ENCODE results near the gene SP4. TPM values are rescaled to one million over a fixed set of nuclear protein-coding genes. Genes with fewer than 3 reads are reported as not detected.
A peak's percentile ranks its signal among the peaks of the same experiment; 100 is the strongest.

Gene SP4
- polyA plus RNA-seq, 4 donors: 13.5 to 19.2 (median 15.9) TPM

DNA sequence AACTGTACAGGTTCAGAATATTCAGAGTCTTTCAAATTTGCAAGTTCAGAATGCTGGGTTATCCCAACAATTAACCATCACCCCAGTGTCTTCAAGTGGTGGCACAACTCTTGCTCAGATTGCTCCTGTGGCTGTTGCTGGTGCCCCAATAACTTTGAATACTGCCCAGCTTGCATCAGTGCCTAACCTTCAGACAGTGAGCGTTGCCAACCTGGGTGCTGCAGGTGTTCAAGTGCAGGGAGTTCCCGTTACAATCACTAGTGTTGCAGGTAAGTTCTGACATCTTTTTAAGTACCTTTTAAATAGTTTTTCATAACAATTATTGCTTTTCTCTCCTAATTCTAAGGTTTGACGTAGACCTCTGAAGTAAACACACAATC is 2.7 kb downstream of the SP4 start:
- no peak for DNase-seq (ENCODE audit: low read depth in 4 of 4, low spot score in 3 of 4)

DNA sequence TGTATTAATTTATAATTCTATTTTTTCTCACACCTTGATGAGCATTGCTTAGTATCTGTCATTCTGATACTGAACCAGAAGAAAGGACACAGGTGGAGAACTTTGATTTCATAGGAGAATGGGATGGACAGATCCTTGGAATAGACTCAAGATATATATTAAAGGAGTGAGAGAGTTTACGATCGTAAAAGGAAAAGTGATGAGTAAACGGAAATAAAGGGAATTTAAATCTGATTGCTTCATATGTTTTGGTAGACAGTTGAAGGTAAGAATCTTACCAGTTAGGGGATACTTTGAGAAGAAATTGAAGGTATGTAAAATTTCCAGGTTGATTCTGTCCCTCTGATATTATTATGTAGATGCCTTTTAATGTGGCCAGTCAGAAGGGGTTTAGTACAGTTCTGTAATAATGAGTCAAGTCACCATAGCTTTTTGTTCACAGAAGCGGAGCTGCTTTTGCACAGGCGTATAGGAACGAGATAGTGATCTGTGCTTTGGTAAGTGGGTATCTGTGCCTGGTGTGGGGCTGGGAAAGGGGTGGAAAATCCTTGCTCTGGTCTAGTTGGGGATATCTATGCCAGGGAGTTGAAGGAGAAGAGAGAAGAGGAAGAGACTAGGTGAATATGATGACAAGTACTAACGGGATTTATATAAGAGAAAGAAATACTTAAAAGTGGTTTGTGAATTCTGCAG is 15.4 kb downstream of the SP4 start:
- DNase-seq (ENCODE audit: low read depth in 4 of 4, low spot score in 3 of 4): no peak

DNA sequence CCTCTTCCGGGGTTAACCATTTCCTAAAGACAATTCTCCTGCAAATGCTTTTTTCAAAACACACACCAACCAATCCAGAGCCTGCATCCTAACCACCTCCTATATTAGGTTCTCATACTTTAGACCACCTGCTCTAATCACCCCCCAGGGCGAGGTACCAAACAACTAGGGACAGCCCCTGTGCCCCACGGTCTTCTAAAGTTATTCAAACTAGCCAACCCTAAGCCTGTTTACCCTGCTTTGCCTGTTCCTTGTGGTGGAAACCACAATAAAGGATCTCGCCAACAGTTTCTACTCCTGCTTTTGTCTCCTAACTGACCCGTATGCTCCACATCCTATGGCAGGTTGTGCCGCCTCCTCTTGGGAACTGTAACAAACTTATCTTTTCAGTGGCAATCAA is 21.1 kb downstream of the SP4 start:
- DNase-seq (ENCODE audit: low read depth in 4 of 4, low spot score in 3 of 4): no peak

DNA sequence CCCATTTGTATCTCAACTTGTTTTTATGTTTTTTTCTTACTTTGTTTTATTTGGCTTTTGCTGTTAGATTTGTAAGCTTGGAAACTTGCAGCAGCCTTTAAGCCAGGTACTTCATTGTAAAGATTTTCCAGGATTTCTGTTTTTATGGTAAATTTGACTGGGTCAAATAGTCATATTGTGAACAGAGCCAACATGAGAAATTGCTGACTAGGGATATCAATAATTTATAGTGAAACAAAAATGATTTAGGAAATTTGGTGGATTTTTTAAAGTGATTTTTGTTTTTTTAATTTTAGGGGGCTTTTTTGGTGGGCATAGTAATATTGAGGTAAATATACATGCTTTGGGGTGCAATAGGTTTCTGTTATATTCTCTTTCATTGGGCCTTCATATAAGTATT is 22.2 kb downstream of the SP4 start:
- DNase-seq (ENCODE audit: low read depth in 4 of 4, low spot score in 3 of 4): no peak

DNA sequence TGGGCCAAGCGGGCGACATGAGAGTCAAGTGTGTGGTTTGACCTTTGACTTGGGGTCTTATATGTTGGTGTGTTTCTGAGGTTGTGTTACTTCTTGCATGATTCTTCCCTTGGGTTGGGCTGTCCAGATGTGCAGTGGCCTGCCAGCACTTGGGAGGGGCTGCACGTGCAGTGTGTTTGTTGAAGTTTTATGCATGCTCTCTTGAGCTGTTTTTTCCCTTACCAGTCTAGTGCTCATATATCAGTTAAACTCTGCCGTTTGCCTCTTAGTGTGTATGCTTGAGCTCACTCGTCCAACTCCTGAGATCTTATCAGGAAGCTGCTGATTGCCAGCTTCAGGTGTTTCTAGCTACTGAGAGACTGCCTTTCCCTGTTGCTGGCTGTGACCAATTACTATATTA is 23.1 kb downstream of the SP4 start:
- DNase-seq (ENCODE audit: low read depth in 4 of 4, low spot score in 3 of 4): no peak

DNA sequence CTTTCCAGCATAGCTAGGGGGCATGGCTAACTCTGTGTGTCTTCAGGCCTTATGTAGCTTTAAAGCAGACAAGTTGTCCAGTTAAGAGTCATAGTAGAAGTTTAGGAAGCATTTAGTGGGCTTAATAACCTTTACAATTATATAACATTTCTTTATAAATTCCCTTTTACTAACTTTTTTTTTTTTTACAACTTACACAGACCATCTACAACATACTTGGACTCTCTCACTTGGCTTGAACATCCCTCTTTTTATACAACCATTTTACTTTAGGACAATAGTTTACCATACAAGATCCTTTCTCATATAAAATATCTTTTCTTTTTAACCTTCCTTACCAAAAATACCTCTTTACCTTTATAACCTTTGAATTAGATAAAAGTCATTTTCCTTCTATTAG is 26.3 kb downstream of the SP4 start:
- no peak for DNase-seq (ENCODE audit: low read depth in 4 of 4, low spot score in 3 of 4)

DNA sequence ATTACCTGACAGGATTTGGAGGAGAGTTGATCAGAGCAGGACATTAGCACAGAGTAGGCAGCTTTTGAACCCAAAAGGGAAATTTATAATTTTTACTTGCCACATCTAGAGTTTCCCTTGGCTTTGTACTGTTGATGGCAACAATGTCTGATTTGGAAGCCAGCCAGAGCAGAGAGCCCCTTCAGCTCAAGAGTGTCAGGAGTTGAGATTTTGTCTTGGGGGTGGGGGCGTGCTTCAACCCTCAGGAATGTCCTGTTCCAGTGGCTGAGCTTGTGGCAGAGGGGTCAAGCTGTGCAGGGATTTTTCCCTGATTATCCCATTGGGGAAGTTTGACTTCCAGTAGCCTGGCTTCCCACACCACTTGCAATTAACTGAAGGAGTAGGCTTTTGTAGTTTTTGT is 27.0 kb downstream of the SP4 start:
- no peak for DNase-seq (ENCODE audit: low read depth in 4 of 4, low spot score in 3 of 4)

DNA sequence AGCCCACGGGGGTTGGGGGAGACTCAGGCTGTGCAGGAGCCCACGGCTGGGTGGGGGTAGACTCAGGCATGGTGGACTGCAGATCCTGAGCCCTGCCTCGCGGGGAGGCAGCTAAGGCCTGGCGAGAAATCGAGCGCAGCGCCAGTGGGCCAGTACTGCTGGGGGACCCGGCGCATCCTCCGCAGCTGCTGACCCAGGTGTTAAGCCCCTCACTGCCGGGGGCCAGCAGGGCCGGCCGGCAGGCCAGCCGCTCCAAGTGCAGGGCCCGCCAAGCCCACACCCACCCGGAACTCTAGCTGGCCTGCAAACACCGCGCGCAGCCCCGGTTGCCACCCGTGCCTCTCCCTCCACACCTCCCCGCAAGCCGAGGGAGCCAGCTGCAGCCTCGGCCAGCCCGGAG is 33.4 kb downstream of the SP4 start:
- no peak for DNase-seq (ENCODE audit: low read depth in 4 of 4, low spot score in 3 of 4)

DNA sequence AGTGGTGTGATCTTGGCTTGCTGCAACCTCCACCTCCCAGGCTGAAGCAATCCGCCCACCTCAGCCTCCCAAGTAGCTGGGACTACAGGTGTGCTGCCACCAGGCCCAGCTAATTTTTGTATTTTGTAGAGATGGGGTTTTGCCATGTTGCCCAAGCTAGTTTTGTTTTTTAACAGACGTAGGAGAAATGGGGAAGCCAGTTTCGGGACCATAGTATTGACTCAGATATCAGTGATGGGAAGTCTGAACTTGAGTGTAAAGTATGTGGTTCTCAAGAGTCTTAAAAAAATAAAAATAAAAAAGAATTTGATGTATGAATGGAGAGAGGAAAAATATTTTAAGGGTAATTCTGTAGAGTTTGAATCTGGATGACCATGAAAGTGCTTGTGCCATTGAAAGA is 34.2 kb downstream of the SP4 start:
- DNase-seq (ENCODE audit: low read depth in 4 of 4, low spot score in 3 of 4): no peak

DNA sequence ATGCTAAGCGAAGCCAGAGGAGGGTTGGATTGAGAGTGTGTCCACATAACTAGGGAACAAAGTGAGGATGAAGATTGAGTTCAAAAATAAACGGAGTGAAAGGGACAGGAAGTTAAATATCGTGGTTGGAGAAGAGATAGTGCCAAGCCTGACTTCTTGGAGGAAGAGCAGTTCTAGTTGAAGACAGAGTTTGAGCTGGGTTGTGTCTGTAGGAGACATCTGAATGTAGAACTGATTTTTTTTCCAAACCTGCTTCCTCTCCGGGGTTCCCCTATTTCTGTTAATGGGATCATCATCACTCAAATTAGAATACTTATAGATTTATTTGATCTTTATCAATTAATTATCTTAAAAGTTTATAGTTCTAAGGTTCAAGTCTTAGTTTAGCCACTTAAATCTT is 35.6 kb downstream of the SP4 start:
- DNase-seq (ENCODE audit: low read depth in 4 of 4, low spot score in 3 of 4): no peak

DNA sequence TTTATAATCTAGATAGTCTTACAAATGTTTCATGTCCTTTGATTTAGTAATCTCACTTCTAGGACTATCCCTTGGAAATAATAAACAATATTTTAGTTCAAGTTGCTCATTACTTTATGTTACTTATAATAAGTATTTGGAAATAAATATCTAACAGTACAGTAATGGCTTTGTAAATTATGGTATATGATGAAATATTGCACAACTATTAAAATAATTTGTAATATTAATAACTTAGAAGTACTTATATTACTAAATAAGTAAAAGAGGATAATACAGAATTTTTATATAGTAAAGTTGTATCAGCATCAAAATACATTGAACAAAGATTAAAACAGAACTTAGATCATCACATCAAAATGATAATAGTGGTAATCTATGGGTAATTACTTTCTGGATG is 41.1 kb downstream of the SP4 start:
- DNase-seq (ENCODE audit: low read depth in 4 of 4, low spot score in 3 of 4): no peak

DNA sequence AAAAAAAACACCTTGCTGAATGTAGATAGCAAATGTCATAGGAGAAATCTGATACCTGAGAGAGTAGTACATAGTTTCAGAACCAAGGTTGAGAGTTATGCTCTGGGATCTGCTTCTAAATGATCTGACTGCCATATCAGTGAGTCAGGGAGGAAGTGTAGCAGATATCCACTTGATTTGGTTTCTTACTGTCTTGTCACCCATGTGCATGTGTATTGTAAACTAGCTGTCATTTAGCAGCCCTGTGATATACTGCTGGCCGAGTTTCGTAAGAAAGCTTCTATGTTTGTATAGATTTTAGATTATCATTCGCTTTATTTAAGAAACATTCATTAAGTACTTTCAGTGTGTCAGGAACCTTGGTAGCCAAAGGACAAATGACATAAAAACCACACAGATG is 42.0 kb downstream of the SP4 start:
- no peak for DNase-seq (ENCODE audit: low read depth in 4 of 4, low spot score in 3 of 4)

DNA sequence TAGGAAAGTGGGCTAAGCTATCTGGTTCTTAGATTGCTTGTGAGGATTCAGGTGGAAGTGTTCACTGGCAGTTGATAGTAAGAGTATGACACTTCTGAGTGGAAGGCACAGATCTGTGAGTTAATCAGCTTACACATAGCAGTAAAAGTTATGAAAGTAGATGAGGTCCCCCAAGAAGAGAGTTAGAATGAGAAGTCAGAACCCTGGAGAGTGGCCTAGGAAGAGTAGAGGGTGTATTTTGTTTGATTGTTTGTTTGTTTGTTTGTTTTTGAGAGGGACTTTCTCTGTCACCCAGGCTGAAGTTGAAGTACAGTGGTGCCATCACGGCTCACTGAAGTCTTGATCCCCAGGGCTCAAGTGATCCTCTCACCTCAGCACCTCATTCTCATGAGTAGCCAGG is 44.1 kb downstream of the SP4 start:
- no peak for DNase-seq (ENCODE audit: low read depth in 4 of 4, low spot score in 3 of 4)

DNA sequence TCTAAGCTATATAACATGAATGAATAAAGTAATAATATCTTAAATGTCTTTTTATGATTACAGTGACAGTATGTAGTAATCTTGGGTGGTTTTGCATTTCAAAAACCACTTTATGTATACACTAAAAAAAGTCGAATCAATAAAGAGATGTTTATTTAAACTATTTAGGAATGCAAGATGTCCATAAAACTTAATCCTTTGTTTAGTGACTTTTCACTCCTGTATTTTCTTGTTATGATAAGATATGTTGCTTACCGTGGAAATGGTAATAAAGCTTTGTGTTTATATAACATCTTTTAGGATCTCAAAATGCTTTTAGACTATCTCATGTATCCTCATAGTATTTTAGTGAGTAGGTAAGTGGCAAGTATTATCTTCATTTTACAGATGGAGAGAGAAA is 48.5 kb downstream of the SP4 start:
- no peak for DNase-seq (ENCODE audit: low read depth in 4 of 4, low spot score in 3 of 4)

DNA sequence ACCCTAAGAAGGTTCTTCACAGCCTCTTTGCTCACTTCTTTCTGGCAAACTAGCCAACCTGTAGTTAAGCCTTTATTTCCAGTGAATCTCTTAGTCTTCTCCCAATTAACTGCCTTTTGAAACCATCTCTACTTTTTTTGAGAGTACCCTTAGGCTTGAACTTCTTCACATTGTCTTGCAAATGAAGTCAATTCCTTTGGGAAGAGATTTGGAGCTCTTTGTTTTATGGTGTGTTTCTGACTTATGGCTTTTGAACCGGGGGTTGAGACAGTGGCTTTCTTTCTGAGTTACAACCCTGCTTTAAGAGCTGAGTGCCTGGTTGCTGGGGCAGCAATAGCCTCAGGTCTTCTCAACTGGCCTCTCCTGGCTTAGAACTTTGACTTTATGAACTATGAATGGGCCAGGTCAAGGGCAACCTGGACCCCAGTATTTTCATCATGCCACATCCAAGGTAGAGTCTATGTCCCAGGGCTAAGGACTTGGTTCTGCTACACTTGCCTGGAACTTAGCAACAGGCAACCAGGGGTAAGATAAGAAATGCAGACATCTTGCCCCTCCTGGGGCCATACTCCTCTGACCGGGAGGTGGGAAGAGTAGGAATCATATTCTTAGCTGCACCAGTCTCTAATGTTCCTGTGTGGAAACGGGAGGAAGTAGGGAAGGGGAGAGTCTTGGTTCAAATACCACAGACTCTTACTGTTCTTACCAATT is 53.0 kb downstream of the SP4 start:
- DNase-seq (ENCODE audit: low read depth in 4 of 4, low spot score in 3 of 4): no peak

DNA sequence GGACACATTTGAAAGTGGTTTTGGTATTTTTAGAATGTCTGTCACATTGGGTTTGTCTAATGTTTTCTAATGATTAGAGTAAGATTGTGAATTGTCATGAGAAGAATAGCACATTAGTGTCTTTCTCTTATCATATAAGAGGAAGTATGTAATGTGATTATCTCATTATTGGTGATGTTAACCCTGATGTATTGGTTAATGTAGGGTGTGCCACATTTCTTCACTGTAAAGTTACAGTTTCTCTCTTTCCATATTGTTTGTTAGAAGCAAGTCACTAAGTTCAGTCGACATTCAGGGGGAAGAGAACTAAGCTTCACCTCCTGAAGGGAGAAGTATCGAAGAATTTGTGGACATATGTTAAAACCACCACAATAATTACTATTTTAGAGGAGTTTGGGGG is 58.6 kb downstream of the SP4 start:
- DNase-seq (ENCODE audit: low read depth in 4 of 4, low spot score in 3 of 4): no peak

DNA sequence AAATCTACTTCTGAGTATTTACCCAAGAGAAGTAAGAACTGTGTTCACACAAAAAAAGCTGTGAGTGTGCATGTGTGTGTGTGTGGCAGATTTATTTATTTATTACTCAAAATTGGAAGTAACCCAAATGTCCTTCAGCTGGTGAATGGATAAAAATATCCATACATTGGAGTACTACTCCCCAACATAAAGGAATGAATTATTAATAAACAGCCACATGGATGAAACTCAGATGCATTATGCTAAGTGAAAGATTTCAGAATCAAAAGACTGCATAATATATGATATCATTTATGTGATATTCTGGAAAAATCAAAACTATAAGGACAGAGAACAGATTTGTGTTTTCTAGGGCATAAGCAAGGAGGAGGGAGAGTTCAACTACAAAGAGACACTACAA is 67.8 kb downstream of the SP4 start:
- no peak for DNase-seq (ENCODE audit: low read depth in 4 of 4, low spot score in 3 of 4)

DNA sequence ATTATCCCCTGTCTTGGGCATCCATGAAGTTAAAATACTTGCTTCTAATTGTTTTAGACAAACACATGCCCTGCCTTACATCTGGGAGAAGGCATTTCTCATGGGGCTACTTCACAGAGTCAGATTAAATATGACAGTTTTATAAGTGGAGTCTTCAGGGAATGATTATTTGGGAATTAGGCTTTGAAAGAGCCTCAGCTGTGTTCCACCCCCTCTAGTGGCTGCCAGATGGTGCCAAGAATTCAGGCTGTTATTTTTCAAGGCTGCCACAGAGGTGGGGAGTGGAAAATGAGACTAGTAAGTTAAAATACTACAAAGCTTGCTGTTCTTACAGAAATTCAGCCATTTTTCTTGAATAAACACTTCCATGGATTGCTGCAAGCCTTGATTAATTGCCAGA is 69.2 kb downstream of the SP4 start:
- DNase-seq (ENCODE audit: low read depth in 4 of 4, low spot score in 3 of 4): no peak

DNA sequence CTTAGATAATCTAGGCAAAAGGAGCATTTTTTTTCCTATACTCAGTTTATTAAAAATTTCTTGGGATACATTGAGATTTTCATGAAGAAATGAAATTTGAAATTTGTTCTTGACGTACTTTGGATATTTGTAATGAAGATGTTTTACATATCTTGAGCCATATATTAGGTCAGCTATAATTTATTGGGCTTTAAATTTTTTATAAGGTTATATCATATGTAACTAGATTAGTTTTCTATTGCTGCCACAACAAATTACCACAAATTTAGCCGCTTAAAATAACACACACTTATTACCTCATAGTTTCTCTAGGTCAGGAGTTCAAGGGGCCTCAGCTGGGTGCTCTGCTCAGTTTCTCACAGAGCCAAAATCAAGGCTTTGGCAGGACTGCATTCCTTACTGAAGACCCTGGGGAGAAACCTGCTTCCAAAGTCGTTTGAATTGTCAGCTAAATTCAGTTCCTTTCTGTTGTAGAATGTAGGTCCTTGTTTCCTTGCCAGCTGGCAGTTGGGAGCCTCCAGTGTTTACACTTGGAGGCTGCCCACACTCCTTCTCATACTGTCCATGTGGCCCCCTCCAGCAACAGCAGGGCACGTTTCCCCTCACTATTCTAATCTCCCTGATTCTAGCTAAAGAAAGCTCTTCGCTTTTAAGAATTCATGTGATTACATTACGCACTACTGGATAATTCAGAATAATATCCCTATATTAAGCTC is 72.4 kb downstream of the SP4 start:
- DNase-seq (ENCODE audit: low read depth in 4 of 4, low spot score in 3 of 4): no peak

DNA sequence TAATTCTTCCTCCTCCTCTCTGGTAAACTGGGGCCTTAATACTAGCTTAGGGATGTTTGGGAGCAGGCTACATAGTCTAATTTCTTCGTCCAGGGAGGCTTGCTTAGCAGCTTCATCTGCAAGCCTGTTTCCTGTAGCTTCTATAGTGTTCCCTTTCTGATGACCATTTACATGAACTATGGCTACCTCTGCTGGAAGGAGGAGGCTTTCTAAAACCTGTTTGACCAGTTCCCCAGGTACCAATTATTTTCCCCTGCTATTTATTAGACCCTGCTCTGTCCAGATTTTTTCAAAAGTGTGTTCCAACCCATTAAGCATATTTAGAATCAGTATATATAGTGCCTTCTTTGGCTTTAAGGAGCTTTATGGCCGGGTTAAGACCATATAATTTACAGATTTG is 76.1 kb downstream of the SP4 start:
- DNase-seq (ENCODE audit: low read depth in 4 of 4, low spot score in 3 of 4): peak in 1 of 4 donors; percentile 25

DNA sequence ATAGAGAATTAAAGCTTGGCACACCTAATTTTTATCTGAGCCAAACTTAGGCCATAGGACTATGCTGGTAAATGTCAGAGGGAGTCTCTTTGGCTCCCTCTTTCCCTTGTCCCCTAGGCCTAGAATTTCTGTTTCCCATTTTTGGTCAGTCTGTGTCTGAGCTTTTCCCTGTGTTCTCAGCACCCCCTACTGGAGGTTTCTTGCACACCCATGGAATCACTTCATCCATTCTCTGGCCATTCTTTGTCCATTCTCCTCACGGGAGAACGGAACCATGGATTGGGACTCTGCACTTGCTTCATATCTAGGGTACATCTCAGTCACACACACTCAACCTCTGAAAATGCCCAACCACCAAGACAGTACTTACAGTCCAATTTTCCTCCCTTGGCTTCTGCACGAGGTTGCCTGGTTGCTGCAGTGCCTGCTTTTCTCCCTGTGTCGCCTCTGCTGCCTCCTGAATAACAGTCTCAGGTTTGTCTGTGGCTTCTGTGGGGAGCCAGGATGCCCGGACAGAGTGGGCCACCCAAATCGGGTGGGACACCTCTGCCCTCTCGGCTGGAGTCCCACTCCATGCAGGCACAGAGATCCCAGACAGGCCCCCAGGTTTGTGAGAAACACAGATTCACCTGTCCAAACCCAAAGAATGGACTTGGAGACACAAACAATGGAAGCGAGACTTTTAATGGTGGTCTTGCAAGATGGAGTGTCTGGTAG is 79.9 kb downstream of the SP4 start:
- no peak for DNase-seq (ENCODE audit: low read depth in 4 of 4, low spot score in 3 of 4)

Measured in left renal pelvis (tissue), 4 donors.